CD8-positive, alpha-beta memory T cell (primary cell): ENCODE results near the gene SLC24A3. TPM values are rescaled to one million over a fixed set of nuclear protein-coding genes. Genes with fewer than 3 reads are reported as not detected.

Experiments
- CTCF ChIA-PET: fragments of 350-600 bp; sonication (Branson Sonifier 250); formaldehyde crosslinking; loops from one replicate; lab custom pipeline; 2021; ENCODE audit warnings: antibody characterized with exemption; lab: Charles Lee
- POLR2A ChIA-PET: fragments of 350-600 bp; sonication (Branson Sonifier 250); formaldehyde crosslinking; loops from one replicate; lab custom pipeline; 2021; ENCODE audit warnings: antibody characterized with exemption; lab: Charles Lee
- DNase-seq, 5 donors: peaks; one replicate each; pipeline versions ENCODE4 v3.0.0 to v3.0.0-alpha.2; 2020 to 2022; ENCODE audit warnings: mixed read lengths in 1 of 5
- H3K27ac ChIP-seq: one replicate; pipeline ENCODE4 v1.7.0; 2013; ENCODE audit warnings: low read depth, mild to moderate bottlenecking, low read length, moderate library complexity
- H3K27me3 ChIP-seq: 2 replicates; pipeline ENCODE4 v1.7.0; 2013; ENCODE audit warnings: low read length, mild to moderate bottlenecking; ENCODE audit not compliant: insufficient read depth, poor library complexity, severe bottlenecking
- H3K36me3 ChIP-seq: 2 replicates; pipeline ENCODE4 v1.7.0; 2013; ENCODE audit warnings: mild to moderate bottlenecking, low read length, moderate library complexity; ENCODE audit not compliant: insufficient read depth
- H3K4me1 ChIP-seq: 2 replicates; pipeline ENCODE4 v1.7.0; 2013; ENCODE audit warnings: mild to moderate bottlenecking, low read length, moderate library complexity; ENCODE audit not compliant: insufficient read depth
- H3K4me3 ChIP-seq: 2 replicates; pipeline ENCODE4 v1.7.0; 2013; ENCODE audit warnings: mild to moderate bottlenecking, low read length
- H3K9me3 ChIP-seq: 2 replicates; pipeline ENCODE4 v1.7.0; 2013; ENCODE audit warnings: mild to moderate bottlenecking, low read length
- H3K27ac Mint-ChIP-seq, 8 donors: one replicate each; pipeline ENCODE4 v1.8.0; 2020 to 2021; ENCODE audit warnings: mixed read lengths in 8 of 8, mild to moderate bottlenecking in 6 of 8, inconsistent platforms in 3 of 8, moderate library complexity in 3 of 8
- H3K27me3 Mint-ChIP-seq, 2 donors: one replicate each; pipeline ENCODE4 v1.8.0; 2020 to 2021; ENCODE audit warnings: mixed read lengths in 2 of 2, mild to moderate bottlenecking in 1 of 2, moderate library complexity in 1 of 2
- H3K36me3 Mint-ChIP-seq, 3 donors: one replicate each; pipeline ENCODE4 v1.8.0; 2020 to 2021; ENCODE audit warnings: mixed read lengths in 3 of 3, inconsistent platforms in 1 of 3, mild to moderate bottlenecking in 1 of 3
- H3K4me1 Mint-ChIP-seq, 3 donors: one replicate each; pipeline ENCODE4 v1.8.0; 2020 to 2021; ENCODE audit warnings: mixed read lengths in 3 of 3, inconsistent platforms in 1 of 3, mild to moderate bottlenecking in 1 of 3
- H3K4me3 Mint-ChIP-seq, 7 donors: one replicate each; pipeline ENCODE4 v1.8.0; 2020 to 2021; ENCODE audit warnings: mixed read lengths in 7 of 7, mild to moderate bottlenecking in 6 of 7, moderate library complexity in 4 of 7, inconsistent platforms in 2 of 7
- H3K9me3 Mint-ChIP-seq, 5 donors: one replicate each; pipeline ENCODE4 v1.8.0; 2020 to 2022; ENCODE audit warnings: mixed read lengths in 5 of 5, mild to moderate bottlenecking in 3 of 5, moderate library complexity in 2 of 5, inconsistent platforms in 1 of 5
- polyA plus RNA-seq: library from polyadenylated mRNA; unstranded; fragments of 300-500 nt; fragmentation: Illumina TruSeq; gene quantifications from one replicate; pipeline ENCODE4 v1.2.3, GENCODE V29; 2021
- total RNA-seq, 2 experiments: library from RNA; stranded (reverse); gene quantifications; one replicate each; pipeline ENCODE4 v1.2.3, GENCODE V29; 2021

The SLC24A3 gene
- total and polyA plus RNA-seq, 3 experiments from 2014 or later = not detected

- no peaks in the 10 kb centered on the region for H3K27me3 ChIP-seq
- no peak overlapping the region for H3K4me3 ChIP-seq
- no peaks in the 10 kb centered on the region for H3K9me3 ChIP-seq
- Mint-ChIP-seq H3K4me3 (no peak overlapping the region), H3K4me1 (no peaks in the 10 kb centered on the region), H3K9me3 (peaks cover 0 to 2% (median 0%) of the 10 kb centered on the region in 5 donors), H3K36me3 (no peaks in the 10 kb centered on the region), H3K27me3 (no peaks in the 10 kb centered on the region), H3K27ac (no peak overlapping the region)
- no peaks in the 10 kb centered on the region for H3K4me1 ChIP-seq
- ChIA-PET POLR2A (no interaction called here), CTCF (no interaction called here)
- no peak overlapping the region for H3K27ac ChIP-seq
- DNase-seq = no peak
- no peaks in the 10 kb centered on the region for H3K36me3 ChIP-seq
These were observed 382.5 kb downstream of the SLC24A3 start for GRCh38 chr20:19594896-19595295.

GRCh38 chr20:19598117-19598850, 385.8 kb downstream of the SLC24A3 start:
- Mint-ChIP-seq H3K27me3 (no peaks in the 10 kb centered on the region), H3K36me3 (no peaks in the 10 kb centered on the region), H3K27ac (no peak overlapping the region), H3K4me3 (no peak overlapping the region), H3K4me1 (no peaks in the 10 kb centered on the region), H3K9me3 (peaks cover 0 to 2% (median 0%) of the 10 kb centered on the region in 5 donors)
- H3K4me3 ChIP-seq = no peak overlapping the region
- POLR2A ChIA-PET = no interaction called here
- CTCF ChIA-PET = no interaction called here
- no peak for DNase-seq
- no peak overlapping the region for H3K27ac ChIP-seq
- no peaks in the 10 kb centered on the region for H3K9me3 ChIP-seq
- no peaks in the 10 kb centered on the region for H3K36me3 ChIP-seq
- H3K4me1 ChIP-seq = no peaks in the 10 kb centered on the region
- H3K27me3 ChIP-seq = no peaks in the 10 kb centered on the region

GRCh38 chr20:19599200-19599599, 386.8 kb downstream of the SLC24A3 start:
- Histone ChIP-seq H3K9me3 (no peaks in the 10 kb centered on the region), H3K36me3 (no peaks in the 10 kb centered on the region), H3K4me1 (no peaks in the 10 kb centered on the region), H3K27me3 (no peaks in the 10 kb centered on the region), H3K4me3 (no peak overlapping the region), H3K27ac (no peak overlapping the region)
- ChIA-PET POLR2A (no interaction called here), CTCF (no interaction called here)
- Mint-ChIP-seq H3K4me1 (no peaks in the 10 kb centered on the region), H3K4me3 (no peak overlapping the region), H3K9me3 (peaks cover 0 to 2% (median 0%) of the 10 kb centered on the region in 5 donors), H3K36me3 (no peaks in the 10 kb centered on the region), H3K27me3 (peaks cover 0 to under 1% of the 10 kb centered on the region in 2 donors), H3K27ac (no peak overlapping the region)
- DNase-seq = no peak

- H3K27ac ChIP-seq = no peak overlapping the region
- Mint-ChIP-seq H3K36me3 (no peaks in the 10 kb centered on the region), H3K27me3 (peaks cover 0 to 1% of the 10 kb centered on the region in 2 donors), H3K9me3 (peaks cover 0 to 2% (median 0%) of the 10 kb centered on the region in 5 donors), H3K4me3 (no peak overlapping the region), H3K4me1 (no peaks in the 10 kb centered on the region), H3K27ac (no peak overlapping the region)
- H3K36me3 ChIP-seq = no peaks in the 10 kb centered on the region
- no peak overlapping the region for H3K4me3 ChIP-seq
- H3K27me3 ChIP-seq = no peaks in the 10 kb centered on the region
- CTCF ChIA-PET = no interaction called here
- no peak for DNase-seq
- no peaks in the 10 kb centered on the region for H3K9me3 ChIP-seq
- no peaks in the 10 kb centered on the region for H3K4me1 ChIP-seq
- POLR2A ChIA-PET = no interaction called here
These were observed 387.6 kb downstream of the SLC24A3 start for GRCh38 chr20:19600042-19600441.

GRCh38 chr20:19601126-19601810, 388.8 kb downstream of the SLC24A3 start:
- Histone ChIP-seq H3K4me1 (no peaks in the 10 kb centered on the region), H3K9me3 (no peaks in the 10 kb centered on the region), H3K4me3 (no peak overlapping the region), H3K36me3 (no peaks in the 10 kb centered on the region), H3K27ac (no peak overlapping the region), H3K27me3 (no peaks in the 10 kb centered on the region)
- H3K4me3 Mint-ChIP-seq = no peak overlapping the region
- H3K9me3 Mint-ChIP-seq = no peaks in the 10 kb centered on the region
- H3K27ac Mint-ChIP-seq = no peak overlapping the region
- no peaks in the 10 kb centered on the region for H3K36me3 Mint-ChIP-seq
- POLR2A ChIA-PET = no interaction called here
- CTCF ChIA-PET = no interaction called here
- no peak for DNase-seq
- H3K4me1 Mint-ChIP-seq = no peaks in the 10 kb centered on the region
- H3K27me3 Mint-ChIP-seq = peaks cover 0 to 1% of the 10 kb centered on the region in 2 donors

GRCh38 chr20:19602675-19603375, 390.4 kb downstream of the SLC24A3 start:
- Histone ChIP-seq H3K9me3 (no peaks in the 10 kb centered on the region), H3K27ac (no peak overlapping the region), H3K4me1 (no peaks in the 10 kb centered on the region), H3K36me3 (no peaks in the 10 kb centered on the region), H3K27me3 (no peaks in the 10 kb centered on the region), H3K4me3 (no peak overlapping the region)
- ChIA-PET POLR2A (no interaction called here), CTCF (no interaction called here)
- Mint-ChIP-seq H3K36me3 (no peaks in the 10 kb centered on the region), H3K9me3 (no peaks in the 10 kb centered on the region), H3K4me3 (no peak overlapping the region), H3K4me1 (no peaks in the 10 kb centered on the region), H3K27ac (no peak overlapping the region), H3K27me3 (peaks cover 0 to 1% of the 10 kb centered on the region in 2 donors)
- no peak for DNase-seq

- ChIA-PET POLR2A (no interaction called here), CTCF (no interaction called here)
- Histone ChIP-seq H3K36me3 (no peaks in the 10 kb centered on the region), H3K27ac (no peak overlapping the region), H3K9me3 (no peaks in the 10 kb centered on the region), H3K4me3 (no peak overlapping the region), H3K4me1 (no peaks in the 10 kb centered on the region), H3K27me3 (no peaks in the 10 kb centered on the region)
- peaks cover 0 to 1% of the 10 kb centered on the region in 2 donors for H3K27me3 Mint-ChIP-seq
- H3K4me1 Mint-ChIP-seq = no peaks in the 10 kb centered on the region
- DNase-seq = no peak
- H3K4me3 Mint-ChIP-seq = no peak overlapping the region
- no peaks in the 10 kb centered on the region for H3K36me3 Mint-ChIP-seq
- no peak overlapping the region for H3K27ac Mint-ChIP-seq
- no peaks in the 10 kb centered on the region for H3K9me3 Mint-ChIP-seq
These were observed 390.9 kb downstream of the SLC24A3 start for GRCh38 chr20:19603376-19603750.

- Mint-ChIP-seq H3K9me3 (no peaks in the 10 kb centered on the region), H3K27ac (no peak overlapping the region), H3K4me1 (no peaks in the 10 kb centered on the region), H3K36me3 (no peaks in the 10 kb centered on the region), H3K4me3 (no peak overlapping the region), H3K27me3 (peaks cover 0 to 1% of the 10 kb centered on the region in 2 donors)
- ChIA-PET POLR2A (no interaction called here), CTCF (no interaction called here)
- Histone ChIP-seq H3K27me3 (no peaks in the 10 kb centered on the region), H3K36me3 (no peaks in the 10 kb centered on the region), H3K4me1 (no peaks in the 10 kb centered on the region), H3K27ac (no peak overlapping the region), H3K9me3 (no peaks in the 10 kb centered on the region), H3K4me3 (no peak overlapping the region)
- DNase-seq = no peak
These were observed 393.5 kb downstream of the SLC24A3 start for GRCh38 chr20:19605786-19606485.
